Panc1 (cell line): ENCODE data around the gene FAM110A. TPM values are rescaled to one million over a fixed set of nuclear protein-coding genes. Genes with fewer than 3 reads are reported as not detected.

Experiments used
- ATAC-seq: fragments of 200-7000 bp; cut with Tn5 transposase; 2 replicates; pipeline ENCODE4 v1.9.1; 2020; ENCODE audit warnings: mild to moderate bottlenecking, moderate library complexity
- BruUV-seq: library from RNA; stranded (reverse); fragments of 400-500 nt; replicated peaks from 2 replicates; lab custom pipeline; 2021; lab: Mats Ljungman, UMichigan
- CTCF ChIA-PET: fragments of 300-600 bp; sonication (Branson Sonifier 250); formaldehyde crosslinking; loops from one replicate; lab custom pipeline; 2022; ENCODE audit warnings: antibody characterized with exemption; lab: Charles Lee
- POLR2A ChIA-PET: fragments of 300-600 bp; sonication (Branson Sonifier 250); formaldehyde crosslinking; loops from one replicate; lab custom pipeline; 2022; ENCODE audit warnings: antibody characterized with exemption; lab: Charles Lee
- DNase-seq: peaks from one replicate; pipeline ENCODE4 v3.0.0-alpha.2; 2010; ENCODE audit warnings: low read depth, low spot score
- H3K27ac ChIP-seq: 2 replicates; pipeline ENCODE4 v1.5.1; 2011; ENCODE audit warnings: mild to moderate bottlenecking, low read length, inconsistent platforms
- H3K27me3 ChIP-seq: fragments of 200-500 bp; sonication (Bioruptor generic); 2 replicates; pipeline ENCODE4 v1.6.0; 2014; ENCODE audit warnings: low read length, inconsistent platforms; ENCODE audit not compliant: control insufficient read depth, insufficient read depth
- H3K36me3 ChIP-seq: fragments of 200-500 bp; sonication (Bioruptor generic); 2 replicates; pipeline ENCODE4 v1.5.1; 2014; ENCODE audit warnings: inconsistent platforms, mild to moderate bottlenecking, low read length, moderate library complexity; ENCODE audit not compliant: control insufficient read depth, insufficient read depth
- H3K4me1 ChIP-seq: 2 replicates; pipeline ENCODE4 v1.5.1; 2011; ENCODE audit warnings: inconsistent platforms, mild to moderate bottlenecking, low read length, moderate library complexity; ENCODE audit not compliant: control insufficient read depth, insufficient read depth
- H3K4me3 ChIP-seq, 2 experiments: 2 replicates each; pipeline ENCODE4 v1.5.1; 2011 to 2012; ENCODE audit warnings: low read depth in 2 of 2, low read length in 2 of 2, mild to moderate bottlenecking in 2 of 2, inconsistent platforms in 1 of 2, moderate library complexity in 1 of 2
- H3K9me3 ChIP-seq: fragments of 200-500 bp; sonication (Bioruptor generic); 2 replicates; pipeline ENCODE4 v1.5.1; 2014; ENCODE audit warnings: low read depth, mild to moderate bottlenecking, inconsistent platforms, low read length, moderate library complexity; ENCODE audit not compliant: control insufficient read depth, insufficient read depth
- POLR2AphosphoS5 ChIP-seq: IDR thresholded peaks from 2 replicates; pipeline ENCODE4 v1.6.1; 2012; ENCODE audit warnings: mild to moderate bottlenecking, low read depth, low read length, moderate library complexity
- SIN3A ChIP-seq: IDR thresholded peaks from 2 replicates; pipeline ENCODE4 v1.6.1; 2012; ENCODE audit warnings: low read depth, mild to moderate bottlenecking, low read length, moderate library complexity, borderline replicate concordance; ENCODE audit not compliant: insufficient read depth
- TCF7L2 ChIP-seq: IDR thresholded peaks from 2 replicates; pipeline ENCODE4 v1.6.1; 2011; ENCODE audit warnings: mild to moderate bottlenecking, low read depth, low read length, inconsistent platforms
- in situ Hi-C: cut with HindIII; loops from 2 replicates; pipeline ENCODE4 v1.10.0; 2016; ENCODE audit warnings: low sequenced_read_pairs, low pct_unique_long_range_greater_than_20kb
- intact Hi-C: fragments of 100-400 bp; cut with micrococcal nuclease; formaldehyde crosslinking; loops from one replicate; pipeline ENCODE4 v1.10.0; 2022; ENCODE audit not compliant: unreplicated experiment
- total RNA-seq: library from RNA; stranded (reverse); gene quantifications from one replicate; pipeline ENCODE4 v1.2.1, GENCODE V29; 2021; ENCODE audit not compliant: unreplicated experiment
- TF ChIP-seq, protein P1 (sequence below): fragments of 450-650 bp; IDR thresholded peaks from 2 replicates; pipeline ENCODE4 v1.5.1; 2017; ENCODE audit warnings: mild to moderate bottlenecking
- TF ChIP-seq, protein P2 (sequence below), 2 experiments: IDR thresholded peaks; 2 replicates each; pipeline ENCODE4 v1.6.1; 2011 to 2012; ENCODE audit warnings: low read depth in 2 of 2, control low read depth in 1 of 2, low read length in 1 of 2, mild to moderate bottlenecking in 1 of 2, moderate library complexity in 1 of 2; ENCODE audit not compliant: insufficient read depth in 1 of 2

FAM110A gene
- total RNA-seq, 1 experiment from 2014 or later: 7.8 TPM

DNA sequence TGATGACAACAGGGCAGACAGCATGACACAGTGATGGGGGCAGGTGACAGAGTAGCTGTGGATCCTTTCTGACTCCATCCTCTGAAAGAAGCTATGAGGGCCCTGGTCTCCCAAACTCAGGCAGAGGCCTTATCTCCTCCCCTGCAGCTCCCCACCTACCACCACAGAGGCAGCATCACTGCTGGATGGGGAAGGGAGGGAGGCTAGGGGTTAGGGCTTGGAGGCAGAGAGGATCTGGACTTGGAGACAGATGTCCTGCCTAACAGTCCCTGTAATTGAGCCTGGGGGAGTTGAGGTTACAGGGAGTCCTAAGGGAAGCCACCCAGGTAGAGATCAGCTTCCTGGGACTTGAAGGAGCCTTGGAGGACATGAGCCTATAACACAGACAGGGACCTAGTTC is 37.9 kb downstream of the FAM110A start:
- DNase-seq: no peak
- no peak for ATAC-seq
- BruUV-seq: no TSS peak
- in situ Hi-C loops (no loop called here), intact Hi-C loops (no loop called here)
- CTCF ChIA-PET: no interaction called here
- Histone ChIP-seq H3K4me3 (no peak overlapping the region), H3K27ac (no peak overlapping the region), H3K36me3 (no peaks in the 10 kb centered on the region), H3K9me3 (no peaks in the 10 kb centered on the region), H3K4me1 (no peaks in the 10 kb centered on the region), H3K27me3 (no peaks in the 10 kb centered on the region; the same call in 1 of the 2 replicates)
- POLR2A ChIA-PET: no interaction called here
- no peak for TF ChIP-seq TCF7L2
- TF ChIP-seq, protein P1, sequence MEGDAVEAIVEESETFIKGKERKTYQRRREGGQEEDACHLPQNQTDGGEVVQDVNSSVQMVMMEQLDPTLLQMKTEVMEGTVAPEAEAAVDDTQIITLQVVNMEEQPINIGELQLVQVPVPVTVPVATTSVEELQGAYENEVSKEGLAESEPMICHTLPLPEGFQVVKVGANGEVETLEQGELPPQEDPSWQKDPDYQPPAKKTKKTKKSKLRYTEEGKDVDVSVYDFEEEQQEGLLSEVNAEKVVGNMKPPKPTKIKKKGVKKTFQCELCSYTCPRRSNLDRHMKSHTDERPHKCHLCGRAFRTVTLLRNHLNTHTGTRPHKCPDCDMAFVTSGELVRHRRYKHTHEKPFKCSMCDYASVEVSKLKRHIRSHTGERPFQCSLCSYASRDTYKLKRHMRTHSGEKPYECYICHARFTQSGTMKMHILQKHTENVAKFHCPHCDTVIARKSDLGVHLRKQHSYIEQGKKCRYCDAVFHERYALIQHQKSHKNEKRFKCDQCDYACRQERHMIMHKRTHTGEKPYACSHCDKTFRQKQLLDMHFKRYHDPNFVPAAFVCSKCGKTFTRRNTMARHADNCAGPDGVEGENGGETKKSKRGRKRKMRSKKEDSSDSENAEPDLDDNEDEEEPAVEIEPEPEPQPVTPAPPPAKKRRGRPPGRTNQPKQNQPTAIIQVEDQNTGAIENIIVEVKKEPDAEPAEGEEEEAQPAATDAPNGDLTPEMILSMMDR: no peak
- no peak for TF ChIP-seq POLR2AphosphoS5
- no peak for TF ChIP-seq SIN3A
- TF ChIP-seq, protein P2, sequence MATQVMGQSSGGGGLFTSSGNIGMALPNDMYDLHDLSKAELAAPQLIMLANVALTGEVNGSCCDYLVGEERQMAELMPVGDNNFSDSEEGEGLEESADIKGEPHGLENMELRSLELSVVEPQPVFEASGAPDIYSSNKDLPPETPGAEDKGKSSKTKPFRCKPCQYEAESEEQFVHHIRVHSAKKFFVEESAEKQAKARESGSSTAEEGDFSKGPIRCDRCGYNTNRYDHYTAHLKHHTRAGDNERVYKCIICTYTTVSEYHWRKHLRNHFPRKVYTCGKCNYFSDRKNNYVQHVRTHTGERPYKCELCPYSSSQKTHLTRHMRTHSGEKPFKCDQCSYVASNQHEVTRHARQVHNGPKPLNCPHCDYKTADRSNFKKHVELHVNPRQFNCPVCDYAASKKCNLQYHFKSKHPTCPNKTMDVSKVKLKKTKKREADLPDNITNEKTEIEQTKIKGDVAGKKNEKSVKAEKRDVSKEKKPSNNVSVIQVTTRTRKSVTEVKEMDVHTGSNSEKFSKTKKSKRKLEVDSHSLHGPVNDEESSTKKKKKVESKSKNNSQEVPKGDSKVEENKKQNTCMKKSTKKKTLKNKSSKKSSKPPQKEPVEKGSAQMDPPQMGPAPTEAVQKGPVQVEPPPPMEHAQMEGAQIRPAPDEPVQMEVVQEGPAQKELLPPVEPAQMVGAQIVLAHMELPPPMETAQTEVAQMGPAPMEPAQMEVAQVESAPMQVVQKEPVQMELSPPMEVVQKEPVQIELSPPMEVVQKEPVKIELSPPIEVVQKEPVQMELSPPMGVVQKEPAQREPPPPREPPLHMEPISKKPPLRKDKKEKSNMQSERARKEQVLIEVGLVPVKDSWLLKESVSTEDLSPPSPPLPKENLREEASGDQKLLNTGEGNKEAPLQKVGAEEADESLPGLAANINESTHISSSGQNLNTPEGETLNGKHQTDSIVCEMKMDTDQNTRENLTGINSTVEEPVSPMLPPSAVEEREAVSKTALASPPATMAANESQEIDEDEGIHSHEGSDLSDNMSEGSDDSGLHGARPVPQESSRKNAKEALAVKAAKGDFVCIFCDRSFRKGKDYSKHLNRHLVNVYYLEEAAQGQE (IDR thresholded peaks at IDR 0.05; ENCODE audit: insufficient read depth in 1 of 2, low read depth in 2 of 2, low read length in 1 of 2): no peak

DNA sequence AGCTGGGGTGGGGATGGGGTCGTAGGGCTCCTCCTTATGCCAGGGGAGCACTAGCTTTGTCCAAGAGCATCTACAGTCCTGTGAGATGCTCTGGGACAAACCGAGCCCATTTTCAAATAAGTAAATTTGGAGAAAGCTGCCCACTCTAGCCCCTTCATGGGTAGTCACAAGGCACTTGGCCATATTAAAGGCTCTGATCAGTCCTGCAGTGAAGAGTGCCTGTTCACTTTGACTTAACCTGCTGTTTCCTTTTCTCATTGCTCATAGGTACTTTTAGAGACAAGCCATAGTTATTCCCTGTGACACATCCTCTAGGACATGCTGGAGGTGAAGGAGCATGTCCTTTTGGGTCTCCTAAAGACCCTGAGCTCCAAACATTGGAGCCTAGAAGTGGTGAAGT is 38.4 kb downstream of the FAM110A start:
- TF ChIP-seq TCF7L2 (no peak), POLR2AphosphoS5 (no peak), SIN3A (no peak)
- ATAC-seq: no peak
- Histone ChIP-seq H3K36me3 (no peaks in the 10 kb centered on the region), H3K9me3 (no peaks in the 10 kb centered on the region), H3K4me1 (no peaks in the 10 kb centered on the region), H3K27me3 (no peaks in the 10 kb centered on the region), H3K4me3 (no peak overlapping the region), H3K27ac (no peak overlapping the region)
- CTCF ChIA-PET: no interaction called here
- POLR2A ChIA-PET: no interaction called here
- intact Hi-C loops: no loop called here
- no TSS peak for BruUV-seq
- in situ Hi-C loops: no loop called here
- no peak for DNase-seq

DNA sequence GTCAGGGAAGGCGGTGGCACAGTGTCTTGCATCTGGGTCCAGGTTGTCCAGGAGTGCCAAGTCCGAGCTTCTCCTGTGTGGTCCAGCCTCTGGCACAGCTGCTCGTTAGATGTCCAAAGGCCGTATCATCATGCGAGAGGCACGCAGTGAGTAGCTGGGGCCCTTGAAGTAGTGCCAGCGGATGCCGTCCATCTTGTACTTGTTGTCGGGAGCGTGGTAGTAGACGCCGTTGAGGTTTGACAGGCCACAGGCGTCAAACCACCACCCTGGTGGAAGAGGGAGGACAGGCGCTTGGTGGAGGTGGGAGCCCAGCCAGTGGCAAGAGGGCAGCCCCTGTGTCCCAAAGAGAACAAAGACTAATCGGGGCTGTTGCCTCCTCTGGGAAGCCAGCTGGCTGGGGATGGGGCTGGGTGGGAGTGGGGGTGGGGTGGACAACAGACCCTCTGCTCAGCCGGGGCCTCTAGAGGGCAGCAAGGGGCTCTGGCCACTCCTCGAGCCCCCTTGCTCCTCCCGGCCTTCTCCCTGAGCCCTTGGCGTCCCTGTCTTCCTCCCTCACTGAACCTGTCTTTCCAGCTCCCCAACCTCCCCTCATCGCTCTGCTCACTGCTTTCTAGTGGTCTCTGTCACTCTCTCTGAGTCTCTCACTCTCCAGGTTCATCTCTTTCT is 39.5 kb downstream of the FAM110A start:
- ChIA-PET POLR2A (no interaction called here), CTCF (interaction anchor here (0.5 kb wide), 1 partner anchor 74 kb away, joined by 5 read pairs; no protein-coding TSS in a partner anchor)

More for the DNA sequence above, 39.5 kb downstream of the FAM110A start:
- in situ Hi-C loops (no loop called here), intact Hi-C loops (no loop called here)
- Histone ChIP-seq H3K27me3 (no peaks in the 10 kb centered on the region), H3K9me3 (no peaks in the 10 kb centered on the region), H3K36me3 (no peaks in the 10 kb centered on the region), H3K4me3 (no peak overlapping the region), H3K4me1 (no peaks in the 10 kb centered on the region), H3K27ac (no peak overlapping the region)
- BruUV-seq: no TSS peak
- TF ChIP-seq, protein P2 (IDR thresholded peaks at IDR 0.05; ENCODE audit: insufficient read depth in 1 of 2, low read depth in 2 of 2, low read length in 1 of 2): no peak
- DNase-seq (no peak), ATAC-seq (no peak; the same call in 1 of the 2 replicates)
